ENCODE data around the gene SERTAD3.
"Not testable (repeated sequence)": the region's sequence is repeated elsewhere in the genome, so short reads cannot be mapped to it uniquely, and the experiment has no call there.

Gene SERTAD3

DNA sequence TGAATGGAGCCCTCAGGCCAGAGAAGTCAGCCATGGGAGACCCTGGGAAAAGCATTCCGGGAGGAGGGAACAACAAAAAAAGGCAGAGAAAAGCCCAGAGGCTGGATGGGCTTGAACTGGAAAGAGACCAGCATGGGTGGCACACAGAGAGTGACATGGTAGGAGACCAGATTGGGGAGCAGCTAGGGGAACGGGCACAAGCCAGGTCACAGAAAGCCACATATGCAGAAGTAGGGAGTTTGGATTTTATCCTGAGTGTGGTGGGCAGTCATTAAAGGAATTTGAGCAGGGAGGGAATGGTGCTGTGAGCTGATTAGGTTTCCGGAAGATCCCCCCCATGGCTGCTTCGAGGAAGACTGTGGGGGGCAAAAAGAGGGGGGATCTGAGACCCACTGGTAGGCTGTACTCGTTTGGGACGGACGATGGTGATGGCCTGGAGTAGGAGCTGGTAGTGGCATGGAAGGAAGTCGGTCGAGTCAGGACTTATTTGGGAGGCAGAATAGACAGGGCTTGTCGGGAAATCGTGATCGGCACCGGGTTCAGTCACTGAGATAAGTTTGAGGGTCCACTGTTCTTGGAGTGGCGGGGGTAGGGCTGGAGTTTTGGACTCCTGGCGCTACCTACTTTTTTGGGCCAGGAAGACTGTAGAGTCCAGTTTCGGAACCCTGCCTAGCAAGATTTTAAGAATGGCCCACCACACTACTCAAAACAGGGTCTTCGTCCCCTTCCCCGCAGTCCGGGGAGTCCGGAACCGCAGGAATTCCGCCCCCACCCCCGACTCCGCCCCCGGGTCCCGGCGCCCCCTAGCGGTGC is 19.3 kb downstream of the SERTAD3 start:
- no peak for DNase-seq

DNA sequence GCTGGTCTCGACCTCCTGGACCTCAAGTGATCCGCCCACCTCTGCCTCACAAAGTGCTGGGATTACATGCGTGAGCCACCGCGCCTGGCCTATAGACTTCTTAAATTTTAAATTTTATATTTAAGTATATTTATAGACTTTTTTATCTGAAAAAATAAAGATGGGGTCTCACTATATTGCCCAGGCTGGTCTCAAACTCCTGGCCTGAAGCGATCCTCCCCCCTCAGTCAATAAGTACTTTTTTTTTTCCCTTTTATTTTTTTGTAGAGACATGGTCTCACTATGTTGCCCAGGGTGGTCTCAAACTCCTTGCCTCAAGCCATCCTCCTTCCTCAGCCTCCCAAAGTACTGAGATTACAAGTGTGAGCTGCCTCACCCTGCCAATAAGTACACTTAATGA is 20.2 kb downstream of the SERTAD3 start:
- DNase-seq: no peak

DNA sequence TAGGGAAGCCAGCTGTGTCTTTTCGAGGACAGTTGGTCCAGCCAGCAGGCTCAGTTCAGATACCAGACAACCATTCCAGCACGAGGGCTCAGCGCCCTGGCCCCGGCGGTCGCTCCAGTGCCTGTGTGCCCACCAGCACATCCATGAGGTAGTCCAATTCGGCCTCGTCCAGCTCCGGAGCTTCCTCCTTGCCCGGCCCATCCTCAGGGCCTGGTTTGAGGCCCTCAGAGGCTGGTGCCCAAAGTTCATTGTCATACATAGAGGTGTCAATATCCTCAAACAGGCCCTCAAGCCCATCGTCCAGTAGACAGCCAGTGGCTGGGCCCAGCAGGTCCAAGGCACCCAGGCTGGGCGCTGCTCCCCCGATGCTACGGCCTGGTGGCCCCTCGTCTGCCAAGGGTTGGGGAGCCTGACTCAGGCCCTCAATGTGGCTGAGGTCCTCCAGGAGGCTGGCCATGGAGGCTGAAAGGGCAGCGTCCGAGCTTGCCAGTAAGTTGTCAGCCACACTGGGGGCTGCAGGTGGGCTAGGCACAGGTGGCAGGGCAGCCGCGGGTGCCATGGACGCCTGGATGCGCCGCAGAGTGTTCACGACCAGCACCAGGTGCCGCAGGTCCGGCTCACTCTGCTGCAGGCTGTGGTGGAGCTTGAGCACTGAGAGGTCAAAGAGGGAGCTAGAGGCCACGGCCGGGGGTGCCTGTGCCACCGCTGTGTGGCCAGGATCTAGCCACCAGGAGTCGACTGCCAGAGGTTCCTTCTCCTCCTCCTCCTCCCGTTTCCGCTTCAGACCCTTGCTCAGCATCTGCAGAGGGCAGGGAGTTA is 21.2 kb downstream of the SERTAD3 start:
- no peak for DNase-seq

DNA sequence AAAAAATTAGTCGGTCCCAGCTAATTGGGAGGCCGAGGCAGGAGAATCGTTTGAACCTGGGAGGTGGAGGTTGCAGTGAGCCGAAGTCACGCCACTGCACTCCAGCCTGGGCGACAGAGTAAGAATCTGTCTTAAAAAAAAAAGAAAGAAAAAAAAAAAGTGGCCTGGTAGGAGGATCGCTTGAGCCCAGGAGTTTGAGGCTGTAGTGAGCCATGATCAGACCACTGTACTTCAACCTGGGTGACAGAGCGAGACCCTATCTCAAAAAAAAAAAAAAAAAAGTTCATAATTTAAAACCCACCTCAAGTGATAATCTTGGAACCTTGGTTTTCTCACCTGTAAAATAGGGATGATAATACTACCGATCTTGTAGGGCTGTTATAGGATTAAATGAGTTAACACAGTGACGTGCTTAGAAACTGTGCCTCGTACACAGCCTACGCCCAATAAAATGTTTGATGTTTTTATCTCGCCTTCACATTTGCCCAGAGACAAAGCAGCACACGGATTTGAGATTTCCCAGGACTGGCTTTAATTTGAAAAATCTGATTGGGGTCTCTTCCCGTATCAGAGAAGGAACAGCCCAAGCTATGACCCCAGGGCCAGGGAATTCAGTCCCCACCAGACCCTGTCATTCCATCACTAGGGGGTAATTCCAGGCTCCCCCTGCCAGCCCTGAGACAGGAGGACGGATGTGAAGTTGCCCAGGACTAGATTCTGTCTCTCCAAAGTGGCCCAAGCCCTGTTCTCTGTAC is 22.0 kb downstream of the SERTAD3 start:
- DNase-seq: no peak

DNA sequence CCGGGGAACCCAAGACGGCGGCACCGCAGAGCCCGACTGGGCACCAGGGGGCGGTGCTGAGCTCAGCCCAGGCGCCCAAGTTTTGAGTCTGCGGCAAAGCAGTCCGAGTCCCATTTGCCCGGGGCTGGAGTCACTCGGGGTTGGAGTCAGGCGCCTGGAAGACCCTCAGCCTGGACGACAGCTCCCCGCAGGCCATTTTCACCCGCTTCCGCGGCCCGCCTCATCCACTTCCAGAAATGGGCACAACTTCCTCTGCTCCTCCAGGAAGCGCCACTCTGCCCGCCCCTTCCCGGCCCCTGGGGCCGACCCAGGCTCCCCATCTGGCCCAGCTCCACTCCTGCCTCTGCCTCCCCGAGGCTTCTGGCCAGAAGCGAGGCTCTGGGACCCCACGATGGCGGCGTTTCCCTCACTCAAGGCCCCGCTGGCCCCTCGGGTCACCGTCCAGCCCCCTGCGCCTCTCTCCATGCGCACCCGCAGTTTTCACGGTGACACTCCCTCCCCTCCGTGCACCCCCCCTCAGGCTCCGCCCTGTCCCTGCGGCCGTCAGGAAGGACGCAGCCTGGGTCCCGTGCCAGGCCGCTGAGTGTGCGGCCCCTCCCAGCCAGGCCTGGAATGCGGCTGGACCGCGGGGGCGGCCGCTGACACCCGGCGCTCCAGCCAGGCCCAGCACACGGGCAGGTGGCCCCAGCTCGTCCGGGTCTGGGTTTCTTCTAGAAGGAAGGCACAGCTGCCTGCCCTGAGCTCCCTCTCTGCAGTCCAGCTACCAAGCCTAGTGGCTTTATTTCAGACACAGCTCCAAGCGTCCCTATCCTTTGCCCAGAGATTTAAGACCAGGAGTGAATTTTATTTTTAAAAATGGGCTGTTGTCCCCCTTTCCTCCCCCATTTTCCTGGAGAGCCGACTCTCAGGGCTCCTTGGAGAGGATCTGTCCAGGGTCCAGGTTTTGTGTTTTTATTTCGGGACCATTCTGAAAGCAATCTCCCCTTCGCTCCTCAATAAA is 23.1 kb downstream of the SERTAD3 start:
- peak; percentile 62 for DNase-seq

DNA sequence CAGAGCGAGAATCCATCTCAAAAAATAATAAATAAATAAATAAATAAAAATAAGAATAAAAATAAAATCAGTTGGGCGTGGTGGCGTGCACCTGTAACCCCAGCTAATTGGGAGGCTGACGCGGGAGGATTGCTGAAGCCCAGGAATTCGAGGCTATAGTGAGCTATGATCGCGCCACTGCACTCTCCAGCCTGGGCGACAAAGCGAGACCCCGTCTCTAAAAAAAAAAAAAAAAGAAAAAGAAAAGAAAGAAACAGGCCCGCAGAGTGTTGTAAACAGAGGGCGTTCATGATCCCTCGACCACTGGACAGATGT is 23.7 kb downstream of the SERTAD3 start:
- DNase-seq: no peak

DNA sequence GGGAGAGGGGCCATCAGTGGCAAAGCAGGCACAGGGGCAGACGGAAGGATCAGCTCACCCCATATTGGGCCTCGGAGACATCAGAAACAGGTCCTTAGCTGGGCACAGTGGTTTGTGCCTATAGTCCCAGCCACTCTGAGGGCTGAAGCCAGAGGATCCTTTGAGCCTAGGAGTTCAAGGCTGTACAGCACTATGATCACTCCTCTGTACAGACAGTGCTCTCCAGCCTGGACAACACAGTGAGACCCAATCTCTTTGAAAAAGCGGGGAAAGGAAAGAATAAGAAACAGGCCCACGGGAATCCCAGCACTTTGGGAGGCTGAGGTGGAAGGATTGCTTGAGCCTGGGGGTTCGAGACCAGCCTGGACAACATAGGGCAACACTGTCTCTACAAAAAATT is 24.4 kb downstream of the SERTAD3 start:
- DNase-seq: no peak

DNA sequence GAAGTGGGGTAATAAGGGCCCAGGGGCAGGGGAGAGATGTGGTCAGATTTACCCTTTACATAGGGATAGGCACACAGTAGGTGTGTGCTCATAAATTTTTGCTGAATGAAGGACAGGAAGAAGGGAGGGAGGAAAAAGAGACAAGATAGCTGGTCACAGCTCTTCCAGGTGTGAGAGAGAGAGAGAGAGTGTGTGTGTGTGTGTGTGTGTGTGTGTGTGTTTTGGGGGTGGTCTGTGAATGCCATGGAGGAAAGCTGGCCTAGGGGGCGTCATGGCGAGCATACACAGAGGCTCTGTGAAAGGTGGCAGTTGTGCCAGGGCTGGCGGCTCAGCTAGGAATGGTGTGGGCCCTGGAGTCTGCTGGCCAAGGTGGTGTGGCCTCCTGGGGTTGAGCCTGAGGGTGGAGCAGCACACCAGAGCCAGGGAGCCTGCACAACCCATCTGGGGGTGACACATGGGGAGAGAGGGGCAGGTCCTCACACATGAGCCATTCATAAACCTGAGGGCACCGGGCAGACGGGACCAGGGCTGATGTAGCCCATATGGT is 25.0 kb downstream of the SERTAD3 start:
- DNase-seq: no peak

DNA sequence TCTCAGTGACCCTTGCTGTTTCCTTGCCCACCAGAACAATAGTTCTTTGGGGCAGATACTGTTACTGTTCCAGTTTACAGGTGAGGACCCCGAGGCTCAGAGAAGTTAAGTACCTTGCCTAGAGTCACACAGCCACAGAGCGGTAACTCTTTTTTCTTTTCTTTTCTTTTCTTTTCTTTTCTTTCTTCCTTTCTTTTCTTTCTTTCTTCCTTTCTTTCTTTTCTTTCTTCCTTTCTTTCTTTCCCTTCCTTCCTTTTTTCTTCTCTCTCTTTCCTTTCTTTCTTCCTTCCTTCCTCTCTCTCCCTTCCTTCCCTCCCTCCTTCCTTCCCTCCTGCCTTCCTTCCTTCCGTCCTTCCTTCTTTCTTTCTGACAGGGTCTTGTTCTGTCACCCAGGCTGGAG is 26.1 kb downstream of the SERTAD3 start:
- DNase-seq: no peak

DNA sequence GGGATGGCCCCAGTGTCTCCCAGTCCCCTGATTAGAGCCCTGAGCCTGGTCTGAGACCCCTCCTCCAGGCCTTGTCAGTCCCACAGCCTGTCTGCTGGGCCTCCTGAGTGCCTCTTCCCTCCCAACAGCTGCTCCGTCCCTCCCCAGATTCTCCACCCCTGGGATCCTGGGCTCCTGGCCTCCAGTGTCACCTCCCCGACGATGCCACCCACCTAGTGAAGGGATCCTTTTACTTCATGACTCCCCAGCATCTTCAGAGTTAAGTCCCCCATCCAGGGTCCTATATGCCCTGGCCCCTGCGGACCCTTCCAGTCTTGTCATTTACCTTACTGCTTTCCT is 26.5 kb downstream of the SERTAD3 start:
- no peak for DNase-seq

DNA sequence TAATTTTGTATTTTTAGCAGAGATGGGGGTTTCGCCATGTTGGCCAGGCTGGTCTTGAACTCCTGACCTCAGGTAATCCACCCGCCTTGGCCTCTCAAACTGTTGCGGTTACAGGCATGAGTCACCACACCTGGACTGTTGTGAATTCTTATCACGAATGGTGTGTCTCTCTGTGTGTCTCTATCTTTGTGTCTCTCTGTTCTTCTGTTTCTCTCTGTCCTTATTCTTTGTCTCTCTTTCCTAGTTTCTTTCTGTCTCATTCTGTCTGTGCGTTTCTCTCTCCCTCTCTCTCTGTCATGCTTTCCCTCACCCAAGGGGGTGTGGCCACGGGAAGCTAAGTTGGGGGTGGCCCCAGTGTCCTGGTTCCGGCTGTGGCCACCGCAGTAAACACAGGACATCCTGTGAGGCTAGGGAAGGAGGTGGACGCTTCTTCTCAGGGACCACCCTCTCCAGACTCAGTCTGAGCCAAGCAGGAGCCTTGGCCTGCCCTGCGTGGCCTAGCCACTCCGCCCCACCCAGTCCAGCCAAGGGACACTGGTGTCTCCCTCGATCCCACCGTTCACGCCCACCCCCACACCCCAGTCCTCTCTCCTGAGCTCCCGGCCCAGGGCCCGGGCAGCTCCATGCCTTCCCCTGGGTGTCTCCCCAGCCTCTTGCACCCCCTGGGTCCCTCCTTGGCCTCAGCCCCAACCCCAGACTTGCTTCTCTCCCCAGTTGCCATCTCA is 27.1 kb downstream of the SERTAD3 start:
- no peak for DNase-seq

DNA sequence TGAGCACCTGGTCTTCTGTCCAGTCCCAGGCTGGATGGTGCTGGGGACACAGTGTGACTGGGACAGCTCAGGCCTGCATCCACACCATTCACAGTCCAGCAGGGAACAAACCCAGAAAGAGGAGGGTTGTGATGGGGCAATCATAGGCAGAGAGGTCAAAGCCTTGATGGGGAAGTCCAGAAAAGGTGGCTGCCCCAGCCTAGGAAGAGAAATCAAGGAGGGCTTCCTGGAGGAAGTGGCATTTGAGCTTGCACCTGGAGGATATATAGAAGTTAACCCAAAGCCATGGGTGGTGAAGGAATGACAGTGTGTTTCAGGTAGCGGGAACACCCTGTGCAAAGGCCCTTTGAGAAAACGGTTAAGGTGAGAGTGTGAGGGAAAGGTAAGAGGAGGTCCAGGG is 28.4 kb downstream of the SERTAD3 start:
- DNase-seq: no peak

DNA sequence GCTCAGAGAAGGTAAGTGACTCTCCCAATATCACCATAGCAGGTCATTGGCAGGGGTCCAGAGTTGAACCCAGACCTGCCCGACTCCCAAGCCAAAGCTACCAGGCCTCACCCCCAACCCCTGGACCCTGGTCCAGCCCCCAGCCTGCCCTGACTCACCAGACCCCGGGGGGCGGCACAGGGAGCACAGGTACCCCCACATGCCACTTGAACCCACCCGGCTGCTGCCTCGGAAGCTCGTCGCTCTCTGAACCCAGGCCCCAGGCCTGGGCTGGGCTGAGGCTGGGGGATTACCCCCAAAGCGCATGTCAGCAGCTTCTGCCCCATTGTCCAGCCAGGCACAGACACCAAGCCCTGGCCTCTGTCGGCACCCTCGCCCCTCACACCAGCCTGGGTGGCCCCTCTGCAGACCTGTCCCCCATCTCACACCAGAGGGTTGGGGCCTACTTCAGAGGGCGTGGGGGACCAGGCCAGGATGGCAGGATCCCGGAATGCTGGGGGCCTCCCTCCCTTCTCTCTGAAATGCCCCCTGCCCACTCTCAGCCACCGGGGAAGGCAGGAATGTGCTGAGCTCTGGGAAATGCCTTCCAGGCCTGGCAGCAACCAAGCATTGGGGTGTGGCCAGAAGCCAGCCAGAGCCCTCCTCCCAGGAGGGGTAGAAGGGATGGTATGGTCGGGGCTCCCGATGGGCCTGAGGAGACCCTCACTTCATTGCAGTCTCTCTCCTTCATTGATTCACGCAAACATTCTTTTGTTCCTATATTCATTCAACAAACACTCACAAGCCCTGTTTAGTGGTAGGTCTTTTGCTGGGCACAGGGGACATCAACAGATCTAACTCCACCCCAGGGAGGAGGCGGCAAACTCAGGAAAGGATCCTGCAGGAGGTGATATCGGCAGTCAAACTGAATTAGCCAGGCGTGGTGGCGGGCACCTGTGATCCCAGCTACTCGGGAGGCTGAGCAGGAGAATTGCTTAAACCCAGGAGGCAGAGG is 29.3 kb downstream of the SERTAD3 start:
- DNase-seq: no peak

DNA sequence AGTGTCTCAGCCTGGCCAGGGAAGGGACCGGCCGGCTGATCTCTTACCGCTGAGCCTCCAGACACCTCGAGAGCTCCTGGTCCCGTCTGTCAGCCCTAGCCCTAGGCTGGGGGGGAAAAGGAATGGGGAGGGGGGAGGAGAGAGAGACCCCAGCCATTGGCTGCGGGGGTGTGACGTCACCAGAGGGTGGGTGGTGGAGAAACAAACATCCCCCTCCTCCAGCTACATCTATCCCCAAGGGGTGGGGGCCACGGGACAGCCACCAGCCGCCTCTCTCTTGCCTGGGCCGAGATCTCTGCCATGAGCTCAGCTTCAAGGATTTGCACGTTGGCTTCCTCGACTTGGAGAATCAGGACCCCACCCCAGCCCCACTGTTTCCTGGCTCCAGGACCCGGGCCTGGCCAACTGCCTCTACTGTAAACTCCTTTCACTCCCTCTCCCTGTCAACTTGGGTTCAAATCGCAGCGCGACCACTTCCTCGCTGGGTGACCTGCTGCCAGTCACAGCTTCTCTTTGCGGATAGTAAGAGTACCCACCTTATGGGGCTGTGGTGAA is 30.8 kb downstream of the SERTAD3 start, which contains the start of gene PRX:
PRX (minus strand) TSS at position 88 of the 555 bp plus-strand sequence. CDS start 5,446 bp downstream, outside the sequence.
- no peak for DNase-seq

DNA sequence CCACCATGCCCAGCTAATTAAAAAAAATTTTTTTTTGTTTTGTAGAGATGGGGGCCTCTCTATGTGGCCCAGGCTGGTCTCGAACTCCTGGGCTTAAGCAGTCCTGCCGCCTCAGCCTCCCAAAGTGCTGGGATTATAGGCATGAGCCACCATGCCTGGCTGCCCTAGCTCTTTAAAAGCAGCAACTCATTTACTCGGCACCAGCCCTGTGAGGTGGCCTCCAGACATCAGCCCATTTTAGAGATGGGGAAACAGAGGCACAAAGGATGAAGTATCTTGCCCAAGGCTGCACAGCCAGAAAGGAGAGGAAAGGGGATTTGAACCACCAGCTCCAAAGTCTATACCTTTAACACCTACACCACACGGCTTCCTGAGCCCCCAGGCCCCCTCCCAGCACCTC is 31.3 kb downstream of the SERTAD3 start:
- no peak for DNase-seq

DNA sequence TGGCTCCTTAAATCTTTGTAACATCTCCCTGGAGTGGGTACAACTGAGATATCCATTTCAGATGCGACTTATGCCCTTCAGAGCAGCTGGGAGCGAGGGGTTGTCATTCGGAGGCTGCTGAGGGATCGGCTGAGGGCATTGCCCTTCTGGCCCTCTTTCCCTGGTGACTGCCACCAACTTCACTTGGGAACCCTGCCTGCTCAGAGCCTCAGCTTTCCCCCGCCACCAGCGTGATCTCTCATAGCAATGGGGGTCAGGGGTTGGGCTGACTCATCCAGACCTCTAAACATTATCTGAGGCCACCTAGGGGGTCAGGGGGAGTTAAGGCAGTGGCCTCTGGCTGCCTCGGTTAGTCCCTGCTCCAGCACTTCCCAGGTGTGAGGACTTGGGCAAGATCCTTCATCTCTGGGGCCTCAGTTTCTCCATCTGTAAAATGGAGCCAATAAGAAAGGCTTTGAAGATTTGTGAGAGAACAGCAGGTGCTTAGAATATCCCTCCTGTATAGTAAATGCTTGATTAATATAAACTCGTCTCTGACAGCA is 32.1 kb downstream of the SERTAD3 start:
- DNase-seq: no peak

DNA sequence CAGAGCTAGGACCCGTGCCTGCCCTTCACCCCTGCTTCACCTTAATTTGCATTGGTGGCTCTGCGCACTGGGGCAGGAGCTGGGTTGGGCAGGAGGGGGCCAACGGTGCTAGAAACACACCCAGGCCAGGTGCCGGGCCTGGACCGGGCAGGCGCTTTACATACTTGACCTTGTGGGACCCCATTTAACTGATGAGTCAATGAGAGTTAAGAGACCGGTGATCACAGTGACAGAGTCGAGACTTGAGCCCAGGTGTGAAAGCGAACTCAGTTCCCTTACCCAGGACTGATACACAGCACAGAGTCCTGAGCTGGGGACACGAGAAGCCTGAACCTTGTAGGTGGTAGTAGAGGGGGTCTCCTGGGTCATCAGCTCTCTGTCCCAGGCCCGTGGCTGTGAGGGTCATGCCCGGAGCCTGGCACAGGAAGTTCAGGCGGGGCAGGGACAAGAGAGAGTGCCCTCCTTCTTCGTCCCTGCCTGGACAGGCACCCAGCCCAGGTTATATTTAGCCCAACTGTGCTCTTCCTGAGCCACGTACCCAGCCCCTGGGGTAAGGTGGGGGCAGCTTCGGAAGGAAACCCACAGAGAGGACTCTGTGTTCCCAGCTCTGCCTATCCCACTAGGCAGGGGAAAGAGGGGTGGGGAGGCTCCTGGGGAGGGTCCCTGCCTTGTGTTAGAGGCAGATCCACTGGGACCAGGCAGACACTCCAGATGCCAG is 32.9 kb downstream of the SERTAD3 start:
- no peak for DNase-seq

DNA sequence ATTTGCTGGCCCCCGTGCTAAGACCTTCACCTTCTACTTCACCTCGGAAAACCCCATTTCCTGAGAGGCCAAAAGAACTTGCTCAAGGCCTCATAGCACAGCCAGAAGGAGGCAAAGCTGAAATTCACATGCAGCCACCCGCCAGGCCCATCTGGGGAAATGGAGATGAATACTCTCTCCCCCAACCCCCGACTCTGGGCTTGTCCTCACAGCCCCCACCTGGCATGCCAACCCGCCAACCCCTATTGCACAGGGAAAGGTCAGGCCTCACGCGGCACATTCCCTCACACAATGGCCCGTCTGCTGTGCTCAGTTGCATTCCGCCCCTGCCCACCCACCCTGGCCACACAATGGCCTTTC is 34.1 kb downstream of the SERTAD3 start:
- no peak for DNase-seq

DNA sequence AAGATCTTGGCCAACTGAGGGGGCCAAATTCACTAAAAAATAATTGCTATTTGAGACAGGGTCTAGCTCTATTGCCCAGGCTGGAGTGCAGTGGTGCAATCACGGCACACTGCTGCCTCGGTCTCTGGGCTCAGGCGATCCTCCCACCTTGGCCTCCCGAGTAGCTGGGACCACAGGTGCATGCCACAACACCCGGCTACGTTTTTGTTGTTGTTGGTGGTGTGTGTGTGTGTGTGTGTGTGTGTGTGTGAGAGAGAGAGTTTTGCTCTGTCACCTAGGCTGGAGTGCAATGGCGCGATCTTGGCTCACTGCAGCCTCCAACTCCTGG is 35.6 kb downstream of the SERTAD3 start:
- not testable (repeated sequence) for DNase-seq

All from T-helper 9 cell (primary cell).